ENCODE measurements around the gene DLGAP1.

GRCh38 chr18:4335386-4335785 lies 119.7 kb downstream of the DLGAP1 start:
- no peak for TF ChIP-seq POLR2AphosphoS5 (IDR thresholded peaks at IDR 0.05)
- no peak for TF ChIP-seq POLR2A (IDR thresholded peaks at IDR 0.05; ENCODE audit: low read depth)
